ENCODE measurements around the gene ZNF597.

The ZNF597 gene

GRCh38 chr16:3389663-3390338, 53.5 kb downstream of the ZNF597 start:
- no peak for TF ChIP-seq CTCF (IDR thresholded peaks at IDR 0.05; ENCODE audit: low read depth, low read length)
- no peak for DNase-seq (ENCODE audit: extremely low read depth, low read depth)

- DNase-seq (ENCODE audit: extremely low read depth, low read depth), result no peak
- no peak for TF ChIP-seq CTCF (IDR thresholded peaks at IDR 0.05; ENCODE audit: low read depth, low read length)
Measured at GRCh38 chr16:3388325-3388724, 55.0 kb downstream of the ZNF597 start.

GRCh38 chr16:3383045-3383448, 60.3 kb downstream of the ZNF597 start:
- TF ChIP-seq CTCF (IDR thresholded peaks at IDR 0.05; ENCODE audit: low read depth, low read length), result no peak

More at GRCh38 chr16:3383045-3383448, 60.3 kb downstream of the ZNF597 start:
- DNase-seq (ENCODE audit: extremely low read depth, low read depth), result no peak

Data from AG09319 (cell line).